ENCODE results near the gene ATG14. TPM values are rescaled to one million over a fixed set of nuclear protein-coding genes. Genes with fewer than 3 reads are reported as not detected.
"Not testable (repeated sequence)": the region's sequence is repeated elsewhere in the genome, so short reads cannot be mapped to it uniquely, and the experiment has no call there.

The ATG14 gene
- total RNA-seq, 2 experiments from 2014 or later = 19.9 to 20.5 TPM

DNA sequence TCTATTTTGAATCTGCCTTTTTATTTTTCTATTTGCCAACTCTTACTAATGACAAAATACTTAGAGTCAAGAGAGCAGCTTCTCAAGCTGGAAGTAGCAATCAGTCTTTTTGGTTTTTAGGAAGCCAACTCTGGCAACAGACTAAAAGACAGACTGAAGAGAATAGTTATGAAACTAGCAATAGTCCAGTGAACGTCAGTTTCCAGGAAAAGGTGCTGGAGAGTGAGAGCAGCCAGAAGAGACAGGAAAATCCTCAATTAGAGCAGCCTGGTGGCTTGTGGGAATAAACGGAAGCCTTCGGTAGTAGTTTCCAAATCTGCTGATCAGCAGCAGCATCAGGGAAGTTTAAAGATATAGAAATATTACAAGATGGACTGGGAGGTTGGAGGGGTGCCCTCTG lies 27.1 kb downstream of the ATG14 start:
- intact Hi-C loops (cut with DNase I, micrococcal nuclease) = no loop called here
- Histone ChIP-seq H3K4me3 (ENCODE audit: low read length) (no peak overlapping the region), H3K36me3 (ENCODE audit: insufficient read depth, low read length) (peaks cover 69% of the 10 kb centered on the region), H3K4me1 (ENCODE audit: insufficient read depth, low read length) (peaks cover 11% of the 10 kb centered on the region), H3K9me3 (ENCODE audit: control insufficient read depth in 1 of 2, insufficient read depth in 1 of 2, low read length in 2 of 2) (no peaks in the 10 kb centered on the region), H3K27me3 (ENCODE audit: control insufficient read depth in 1 of 2, insufficient read depth in 2 of 2, low read length in 2 of 2) (no peaks in the 10 kb centered on the region), H3K27ac (ENCODE audit: low read depth in 1 of 2, low read length in 2 of 2) (no peak overlapping the region)
- H3K27ac Mint-ChIP-seq = no peak overlapping the region
- POLR2A ChIA-PET = interaction anchor here (0.7 kb wide), 1 partner anchor 201 kb away, joined by 3 read pairs; no protein-coding TSS in a partner anchor
- TF ChIP-seq, protein P1, sequence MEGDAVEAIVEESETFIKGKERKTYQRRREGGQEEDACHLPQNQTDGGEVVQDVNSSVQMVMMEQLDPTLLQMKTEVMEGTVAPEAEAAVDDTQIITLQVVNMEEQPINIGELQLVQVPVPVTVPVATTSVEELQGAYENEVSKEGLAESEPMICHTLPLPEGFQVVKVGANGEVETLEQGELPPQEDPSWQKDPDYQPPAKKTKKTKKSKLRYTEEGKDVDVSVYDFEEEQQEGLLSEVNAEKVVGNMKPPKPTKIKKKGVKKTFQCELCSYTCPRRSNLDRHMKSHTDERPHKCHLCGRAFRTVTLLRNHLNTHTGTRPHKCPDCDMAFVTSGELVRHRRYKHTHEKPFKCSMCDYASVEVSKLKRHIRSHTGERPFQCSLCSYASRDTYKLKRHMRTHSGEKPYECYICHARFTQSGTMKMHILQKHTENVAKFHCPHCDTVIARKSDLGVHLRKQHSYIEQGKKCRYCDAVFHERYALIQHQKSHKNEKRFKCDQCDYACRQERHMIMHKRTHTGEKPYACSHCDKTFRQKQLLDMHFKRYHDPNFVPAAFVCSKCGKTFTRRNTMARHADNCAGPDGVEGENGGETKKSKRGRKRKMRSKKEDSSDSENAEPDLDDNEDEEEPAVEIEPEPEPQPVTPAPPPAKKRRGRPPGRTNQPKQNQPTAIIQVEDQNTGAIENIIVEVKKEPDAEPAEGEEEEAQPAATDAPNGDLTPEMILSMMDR (IDR thresholded peaks at IDR 0.05) = no peak
- ATAC-seq (ENCODE audit: poor library complexity) (no peak), DNase-seq (no peak)
- CTCF ChIA-PET = interaction anchor here (0.6 kb wide), 1 partner anchor 35 kb away, joined by 3 read pairs; no protein-coding TSS in a partner anchor
- peaks cover 90% of the 10 kb centered on the region for H3K36me3 Mint-ChIP-seq (ENCODE audit: low read depth)
- peaks cover 17% of the 10 kb centered on the region for H3K4me1 Mint-ChIP-seq (ENCODE audit: low read depth)
- H3K9me3 Mint-ChIP-seq = no peaks in the 10 kb centered on the region
- H3K4me3 Mint-ChIP-seq = no peak overlapping the region
- no peaks in the 10 kb centered on the region for H3K27me3 Mint-ChIP-seq

- ATAC-seq (ENCODE audit: poor library complexity) (no peak), DNase-seq (no peak)
- H3K36me3 ChIP-seq (ENCODE audit: insufficient read depth, low read length) = peaks cover 67% of the 10 kb centered on the region
- peaks cover 17% of the 10 kb centered on the region for H3K4me1 Mint-ChIP-seq (ENCODE audit: low read depth)
- H3K27ac ChIP-seq (ENCODE audit: low read depth in 1 of 2, low read length in 2 of 2) = no peak overlapping the region
- peak overlapping the region; percentile 42 for H3K27ac Mint-ChIP-seq
- intact Hi-C loops (cut with DNase I, micrococcal nuclease) = no loop called here
- CTCF ChIA-PET = interaction anchor here (0.6 kb wide), 1 partner anchor 34 kb away, joined by 3 read pairs; no protein-coding TSS in a partner anchor
- no peaks in the 10 kb centered on the region for H3K9me3 Mint-ChIP-seq
- POLR2A ChIA-PET = interaction anchor here (0.6 kb wide), 1 partner anchor 23 kb away, joined by 3 read pairs; no protein-coding TSS in a partner anchor
- peaks cover 11% of the 10 kb centered on the region for H3K4me1 ChIP-seq (ENCODE audit: insufficient read depth, low read length)
- no peaks in the 10 kb centered on the region for H3K9me3 ChIP-seq (ENCODE audit: control insufficient read depth in 1 of 2, insufficient read depth in 1 of 2, low read length in 2 of 2)
- H3K27me3 Mint-ChIP-seq = no peaks in the 10 kb centered on the region
- no peak overlapping the region for H3K4me3 Mint-ChIP-seq
- H3K27me3 ChIP-seq (ENCODE audit: control insufficient read depth in 1 of 2, insufficient read depth in 2 of 2, low read length in 2 of 2) = no peaks in the 10 kb centered on the region
- H3K4me3 ChIP-seq (ENCODE audit: low read length) = no peak overlapping the region
- H3K36me3 Mint-ChIP-seq (ENCODE audit: low read depth) = peaks cover 87% of the 10 kb centered on the region
- TF ChIP-seq, protein P1 (IDR thresholded peaks at IDR 0.05) = no peak
These were observed 28.0 kb downstream of the ATG14 start for GRCh38 chr14:55383541-55384140.

DNA sequence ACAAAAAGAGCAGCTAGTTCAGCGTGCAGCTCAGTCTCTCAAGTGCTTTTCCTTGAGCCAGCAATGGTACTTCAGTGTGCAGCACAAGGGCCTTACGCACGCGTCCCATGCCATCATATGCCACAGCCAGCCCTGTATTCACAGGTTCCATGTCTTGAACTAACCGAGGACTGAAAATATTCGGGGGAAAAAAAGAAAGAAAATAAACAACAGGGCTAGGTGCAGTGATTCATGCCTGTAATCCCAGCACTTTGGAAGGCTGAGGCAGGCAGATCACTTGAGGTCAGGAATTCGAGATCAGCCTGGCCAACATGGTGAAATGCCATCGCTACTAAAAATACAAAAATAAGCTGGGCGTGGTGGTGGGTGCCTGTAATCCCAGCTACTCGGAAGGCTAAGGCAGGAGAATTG lies 28.6 kb downstream of the ATG14 start:
- H3K36me3 ChIP-seq (ENCODE audit: insufficient read depth, low read length) = peaks cover 65% of the 10 kb centered on the region
- H3K9me3 Mint-ChIP-seq; H3K4me3 Mint-ChIP-seq; ATAC-seq (ENCODE audit: poor library complexity); H3K27ac ChIP-seq (ENCODE audit: low read depth in 1 of 2, low read length in 2 of 2); DNase-seq; H3K4me3 ChIP-seq (ENCODE audit: low read length); H3K27me3 ChIP-seq (ENCODE audit: control insufficient read depth in 1 of 2, insufficient read depth in 2 of 2, low read length in 2 of 2); H3K9me3 ChIP-seq (ENCODE audit: control insufficient read depth in 1 of 2, insufficient read depth in 1 of 2, low read length in 2 of 2); H3K27ac Mint-ChIP-seq; intact Hi-C loops (cut with DNase I, micrococcal nuclease); H3K27me3 Mint-ChIP-seq; CTCF ChIA-PET; POLR2A ChIA-PET: not testable (repeated sequence)
- H3K4me1 ChIP-seq (ENCODE audit: insufficient read depth, low read length) = peaks cover 11% of the 10 kb centered on the region
- H3K4me1 Mint-ChIP-seq (ENCODE audit: low read depth) = peaks cover 17% of the 10 kb centered on the region
- peaks cover 87% of the 10 kb centered on the region for H3K36me3 Mint-ChIP-seq (ENCODE audit: low read depth)

DNA sequence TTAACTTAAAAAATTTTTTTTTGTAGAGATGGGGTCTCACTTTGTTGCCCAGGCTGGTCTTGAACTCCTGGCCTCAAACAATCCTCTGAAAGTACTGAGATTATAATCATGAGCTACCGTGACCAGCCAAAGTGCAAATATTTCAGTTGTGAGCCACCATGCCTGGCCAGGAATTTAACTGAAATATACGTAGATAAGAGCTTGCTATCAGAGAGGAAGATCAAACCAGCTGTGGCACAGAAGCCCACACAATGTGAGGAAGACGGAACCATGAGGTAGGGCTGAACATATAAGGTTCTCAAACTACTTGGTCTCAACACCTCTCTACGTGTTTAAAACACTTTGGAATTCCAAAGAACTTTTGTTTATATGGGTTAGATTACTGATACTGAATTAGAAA lies 29.1 kb downstream of the ATG14 start:
- no peaks in the 10 kb centered on the region for H3K27me3 ChIP-seq (ENCODE audit: control insufficient read depth in 1 of 2, insufficient read depth in 2 of 2, low read length in 2 of 2)
- intact Hi-C loops (cut with DNase I, micrococcal nuclease) = no loop called here
- H3K9me3 ChIP-seq (ENCODE audit: control insufficient read depth in 1 of 2, insufficient read depth in 1 of 2, low read length in 2 of 2) = no peaks in the 10 kb centered on the region
- ATAC-seq (ENCODE audit: poor library complexity) (no peak), DNase-seq (no peak)
- Mint-ChIP-seq H3K36me3 (ENCODE audit: low read depth) (peaks cover 90% of the 10 kb centered on the region), H3K4me1 (ENCODE audit: low read depth) (peaks cover 16% of the 10 kb centered on the region), H3K9me3 (no peaks in the 10 kb centered on the region), H3K27ac (no peak overlapping the region), H3K4me3 (no peak overlapping the region), H3K27me3 (no peaks in the 10 kb centered on the region)
- no peak overlapping the region for H3K4me3 ChIP-seq (ENCODE audit: low read length)
- TF ChIP-seq, protein P1 (IDR thresholded peaks at IDR 0.05) = no peak
- H3K36me3 ChIP-seq (ENCODE audit: insufficient read depth, low read length) = peaks cover 65% of the 10 kb centered on the region
- no peak overlapping the region for H3K27ac ChIP-seq (ENCODE audit: low read depth in 1 of 2, low read length in 2 of 2)
- ChIA-PET POLR2A (no interaction called here), CTCF (no interaction called here)
- peaks cover 11% of the 10 kb centered on the region for H3K4me1 ChIP-seq (ENCODE audit: insufficient read depth, low read length)
